GM19328 (cell line): ENCODE data around the gene SDF4.

Source experiments
- ATAC-seq: cut with Tn5 transposase; IDR thresholded peaks from one replicate; pipeline ENCODE4 v1.9.1; 2021; ENCODE audit warnings: mild to moderate bottlenecking, moderate library complexity; ENCODE audit not compliant: unreplicated experiment

SDF4 gene

GRCh38 chr1:1168451-1169411 lies 63.1 kb downstream of the SDF4 start:
- ATAC-seq, result no peak

DNA sequence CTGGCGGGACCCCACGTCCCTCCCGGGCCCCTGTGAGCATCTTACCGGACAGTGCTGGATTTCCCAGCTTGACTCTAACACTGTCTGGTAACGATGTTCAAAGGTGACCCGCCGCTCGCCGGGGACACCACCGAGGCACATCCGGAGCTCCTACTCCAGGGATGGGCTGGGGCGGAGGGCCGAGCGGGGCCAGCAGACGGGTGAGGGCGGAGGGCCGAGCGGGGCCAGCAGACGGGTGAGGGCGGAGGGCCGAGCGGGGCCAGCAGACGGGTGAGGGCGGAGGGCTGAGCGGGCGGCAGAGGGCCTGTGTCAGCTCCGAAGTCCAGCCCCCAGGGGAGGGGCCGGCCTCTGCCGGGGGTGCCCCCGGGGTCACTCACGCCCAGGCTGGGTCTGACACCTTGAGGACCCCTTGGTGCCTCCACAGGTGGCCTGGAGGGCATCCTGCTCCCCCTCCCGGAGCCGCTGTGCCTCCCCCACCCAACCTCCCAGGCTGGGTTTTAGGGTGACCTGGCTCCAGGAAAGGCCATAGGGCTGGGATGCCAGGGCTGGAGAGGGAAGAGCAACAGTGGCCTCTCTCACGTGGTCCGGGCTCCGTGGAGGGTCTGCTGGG lies 63.9 kb downstream of the SDF4 start:
- ATAC-seq, result no peak

DNA sequence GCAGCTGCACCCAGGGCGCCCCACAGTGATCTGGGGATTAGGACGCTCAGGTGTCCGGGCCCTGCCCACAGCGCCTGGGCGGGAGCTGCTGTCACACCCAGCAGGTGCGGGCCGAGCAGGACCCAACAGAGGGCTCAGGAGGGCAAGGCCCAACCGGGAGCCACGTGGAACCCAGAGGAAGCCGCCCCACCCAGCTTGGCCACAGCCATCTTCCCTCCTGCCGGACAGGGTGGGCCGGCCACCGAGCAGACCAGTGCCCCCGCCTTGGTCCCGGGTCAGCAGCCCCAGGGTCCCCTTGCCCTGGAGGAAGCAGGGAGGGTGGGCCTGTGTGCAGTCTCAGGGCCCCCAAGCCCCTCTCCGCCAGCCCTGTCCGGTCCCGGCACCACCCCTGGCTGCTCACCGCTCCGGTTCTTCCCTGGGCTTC lies 64.4 kb downstream of the SDF4 start:
- no peak for ATAC-seq
